ENCODE data around the gene TBX6.
"Not testable (repeated sequence)": the region's sequence is repeated elsewhere in the genome, so short reads cannot be mapped to it uniquely, and the experiment has no call there.

Gene TBX6, protein sequence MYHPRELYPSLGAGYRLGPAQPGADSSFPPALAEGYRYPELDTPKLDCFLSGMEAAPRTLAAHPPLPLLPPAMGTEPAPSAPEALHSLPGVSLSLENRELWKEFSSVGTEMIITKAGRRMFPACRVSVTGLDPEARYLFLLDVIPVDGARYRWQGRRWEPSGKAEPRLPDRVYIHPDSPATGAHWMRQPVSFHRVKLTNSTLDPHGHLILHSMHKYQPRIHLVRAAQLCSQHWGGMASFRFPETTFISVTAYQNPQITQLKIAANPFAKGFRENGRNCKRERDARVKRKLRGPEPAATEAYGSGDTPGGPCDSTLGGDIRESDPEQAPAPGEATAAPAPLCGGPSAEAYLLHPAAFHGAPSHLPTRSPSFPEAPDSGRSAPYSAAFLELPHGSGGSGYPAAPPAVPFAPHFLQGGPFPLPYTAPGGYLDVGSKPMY

DNA sequence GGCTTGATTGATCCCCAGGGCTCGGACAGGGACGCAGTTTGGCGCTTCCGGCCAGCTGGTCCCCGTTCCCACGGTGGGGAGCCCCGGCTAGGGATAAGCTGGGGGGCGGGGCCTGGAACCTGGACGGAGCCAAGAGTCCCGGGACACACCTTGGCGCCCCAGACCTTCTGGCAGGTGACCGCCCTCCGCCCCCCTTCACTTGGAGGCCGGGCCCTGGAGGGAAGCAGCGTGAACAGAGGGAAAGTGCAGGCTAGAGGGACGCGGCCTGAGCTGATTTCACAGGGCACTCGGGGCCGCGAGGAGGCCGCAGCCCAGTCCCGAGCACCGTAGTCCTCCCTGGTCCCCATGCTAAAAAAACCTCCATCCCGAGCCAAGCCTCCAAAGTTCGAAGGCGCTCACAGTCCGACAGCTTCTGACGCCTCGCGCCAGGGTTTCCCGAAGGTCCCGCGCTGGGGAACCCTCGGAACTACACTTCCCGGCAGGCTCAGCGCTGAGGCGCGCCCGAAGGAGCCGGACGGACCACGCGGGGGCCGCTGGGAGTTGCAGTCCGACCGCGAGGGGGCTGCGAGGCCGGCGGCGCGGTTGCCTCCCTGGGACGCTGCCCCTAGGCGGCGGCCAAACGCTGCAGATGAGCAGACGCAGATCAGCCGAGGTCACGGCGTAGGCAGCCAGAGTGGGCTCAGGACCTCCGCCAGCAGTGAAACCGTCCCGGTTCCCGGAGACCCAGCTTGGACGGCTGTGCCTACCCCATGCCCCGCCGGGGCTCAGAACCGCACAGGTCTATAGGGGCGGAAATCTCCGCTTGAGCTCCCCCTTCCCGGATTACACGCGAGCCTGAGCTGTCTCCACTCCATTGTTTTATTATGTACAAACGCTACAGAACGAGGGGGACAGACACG is at the start of gene TBX6:
TBX6 (minus strand) TSS at position 451 of the 899 bp plus-strand sequence. CDS start 731 bp downstream, outside the sequence.
- peak; percentile 83 to 90 for DNase-seq

DNA sequence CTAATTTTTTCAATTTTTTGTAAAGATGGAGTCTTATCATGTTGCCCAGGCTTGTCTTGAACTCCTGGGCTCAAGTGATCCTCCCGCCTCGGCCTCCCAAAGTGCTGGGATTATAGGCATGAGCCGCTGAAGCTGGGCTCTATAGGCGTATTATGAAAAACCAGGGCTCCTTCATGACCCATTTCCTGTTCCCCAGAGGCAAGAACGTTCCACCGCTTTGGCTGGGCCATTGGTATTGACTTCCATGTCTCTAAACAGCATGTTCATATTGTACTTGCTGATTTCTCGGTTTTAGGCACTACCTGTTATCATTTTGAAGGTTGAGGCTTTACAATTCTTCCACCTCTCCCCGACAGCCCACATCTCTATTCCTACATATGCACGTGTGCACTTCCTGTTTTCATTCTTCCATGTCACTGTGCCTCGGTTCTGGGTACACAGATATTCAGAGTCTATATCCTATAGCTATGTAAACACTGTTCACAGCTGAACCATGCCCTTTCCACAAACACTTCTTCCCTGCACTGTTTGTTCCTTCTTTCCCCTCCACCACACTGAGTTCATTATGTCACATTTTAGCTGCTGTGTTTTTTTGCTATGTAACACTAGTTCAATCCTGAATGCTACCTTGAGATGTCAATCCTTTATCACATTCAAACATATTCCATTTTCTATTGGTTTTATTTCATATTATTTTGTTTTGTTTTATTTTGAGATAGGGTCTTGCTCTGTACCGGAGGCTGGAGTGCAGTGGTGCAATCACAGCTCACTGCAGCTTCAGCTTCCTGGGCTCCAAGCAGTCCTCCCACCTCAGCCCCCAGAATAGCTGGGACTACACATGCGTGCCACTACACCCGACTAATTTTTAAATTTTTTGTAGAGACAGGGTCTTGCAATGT is 48.1 kb upstream of the TBX6 start:
- no peak for DNase-seq

DNA sequence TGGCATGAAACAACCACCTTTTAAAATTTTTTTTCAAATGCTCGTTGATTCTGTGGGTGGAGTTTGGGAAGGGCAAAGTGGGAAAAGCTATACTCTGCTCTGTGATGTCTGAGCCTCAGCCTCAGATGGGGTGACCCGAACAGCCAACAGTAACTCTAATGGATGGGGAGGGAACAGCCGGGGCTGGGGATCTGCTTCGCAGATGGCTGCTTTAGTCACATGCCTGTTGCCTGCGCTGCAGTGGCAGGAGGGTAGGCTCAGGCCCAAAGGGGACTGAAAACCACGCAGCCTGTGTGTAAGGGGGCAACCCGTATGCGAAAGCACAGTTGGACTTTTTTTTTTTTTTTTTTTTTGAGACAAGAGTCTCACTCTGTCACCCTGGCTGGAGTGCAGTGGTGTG is 46.2 kb upstream of the TBX6 start:
- DNase-seq: no peak

DNA sequence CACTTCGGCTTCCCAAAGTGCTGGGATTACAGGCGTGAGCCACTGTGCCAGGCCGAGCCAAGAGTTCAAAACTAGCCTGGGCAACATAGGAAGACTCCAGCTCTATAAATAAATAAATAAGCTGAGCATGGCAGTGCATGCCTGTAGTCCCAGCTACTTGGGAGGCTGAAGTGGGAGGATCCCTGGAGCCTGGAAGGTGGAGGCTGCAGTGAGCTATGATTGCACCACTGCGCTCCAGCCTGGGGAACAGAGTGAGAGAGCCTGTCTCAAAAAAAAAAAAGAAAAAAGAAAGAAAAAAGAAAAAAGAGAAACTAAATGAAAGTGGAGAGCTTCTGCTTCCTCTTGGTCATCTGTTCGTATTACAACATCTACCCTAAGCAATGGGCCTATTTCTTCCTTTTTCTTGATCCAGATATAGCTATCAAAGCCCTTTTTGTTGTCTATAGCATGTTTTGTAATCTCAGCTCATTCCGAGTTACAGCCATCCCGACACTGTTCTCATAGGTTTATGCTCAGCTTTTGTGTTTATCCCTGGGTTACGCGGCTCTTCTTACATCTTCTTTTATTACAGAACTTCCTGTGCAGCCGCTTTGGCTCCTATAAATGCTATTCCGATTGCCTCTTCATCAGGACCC is 45.4 kb upstream of the TBX6 start:
- DNase-seq: no peak

DNA sequence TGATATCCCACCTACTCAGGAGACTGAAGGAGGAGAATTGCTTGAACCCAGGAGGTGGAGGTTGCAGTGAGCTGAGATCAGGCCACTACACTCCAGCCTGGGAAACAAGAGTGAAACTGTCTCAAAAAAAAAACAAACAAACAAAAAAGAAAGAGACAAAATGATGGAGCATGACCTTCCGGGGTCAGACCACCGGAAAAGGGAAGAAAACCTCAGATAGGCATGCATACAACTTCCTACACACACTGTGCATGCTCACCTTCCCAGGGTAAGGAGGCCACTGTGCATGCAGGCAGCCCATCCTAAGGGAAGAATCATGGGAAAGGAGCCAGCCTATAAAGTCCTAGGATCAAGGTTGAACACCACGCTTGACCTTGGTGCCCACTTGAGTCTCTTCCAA is 40.9 kb upstream of the TBX6 start:
- no peak for DNase-seq

DNA sequence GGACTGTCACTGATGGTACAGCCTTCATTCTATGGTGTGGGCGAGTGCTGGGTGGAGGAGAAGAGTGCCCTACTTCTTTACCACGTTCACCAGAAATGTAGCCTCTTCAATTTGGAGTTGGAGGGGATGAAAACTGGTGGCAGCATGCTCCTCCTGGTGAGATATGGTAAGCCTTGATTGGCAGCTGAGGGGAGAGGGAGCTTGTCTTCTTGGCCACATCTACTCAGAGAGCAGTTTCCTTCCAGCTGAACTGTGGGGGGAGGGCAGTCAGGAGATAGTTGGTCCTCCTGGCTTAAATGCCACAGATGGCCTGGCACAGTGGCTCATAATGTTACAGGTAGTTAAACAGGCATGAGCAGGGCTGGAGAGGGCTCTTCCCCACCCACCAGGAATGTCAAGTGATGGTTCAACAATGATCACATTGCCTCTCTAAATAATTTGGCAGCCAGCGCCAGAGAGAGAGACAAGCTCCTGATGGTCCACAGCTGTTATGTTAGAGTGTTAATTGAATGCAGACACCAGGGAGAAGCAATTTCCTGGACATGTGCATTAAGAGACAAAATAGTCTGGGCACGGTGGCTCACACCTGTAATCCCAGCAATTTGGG is 40.2 kb upstream of the TBX6 start:
- DNase-seq: no peak

DNA sequence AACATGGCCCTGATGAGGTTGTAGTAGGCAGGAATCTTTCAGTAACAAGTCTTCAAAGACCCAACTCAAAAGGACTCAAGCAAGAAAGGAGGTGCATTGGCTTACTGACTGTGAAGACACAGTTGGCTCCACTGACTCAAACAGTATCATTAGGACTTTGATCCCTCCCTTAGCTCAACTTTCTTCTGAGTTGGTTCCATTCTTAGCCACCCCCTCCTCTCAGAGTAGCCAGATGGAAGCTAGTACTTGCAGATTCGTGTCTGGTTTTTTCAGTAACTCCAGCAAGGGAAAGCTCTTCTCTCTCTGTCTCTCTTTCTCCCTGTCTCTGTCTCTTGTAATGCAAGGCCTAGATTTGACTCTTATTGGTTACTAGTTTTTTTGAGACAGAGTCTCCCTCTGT is 36.3 kb upstream of the TBX6 start:
- DNase-seq: no peak

DNA sequence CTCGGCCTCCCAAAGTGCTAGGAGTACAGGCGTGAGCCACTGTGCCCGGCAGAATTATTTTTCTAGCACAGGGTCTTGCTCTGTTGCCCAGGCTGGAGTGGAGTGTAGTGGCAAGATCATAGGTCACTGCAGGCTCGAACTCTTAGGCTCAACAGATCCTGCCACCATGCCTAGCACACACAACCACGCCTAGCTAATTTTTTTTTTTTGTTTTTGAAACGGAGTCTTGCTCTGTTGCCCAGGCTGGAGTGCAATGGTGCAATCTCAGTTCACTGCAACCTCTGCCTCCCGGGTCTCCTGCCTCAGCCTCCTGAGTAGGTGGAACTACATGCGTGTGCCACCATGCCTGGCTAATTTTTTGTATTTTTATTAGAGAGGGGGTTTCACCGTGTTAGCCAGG is 34.0 kb upstream of the TBX6 start:
- not testable (repeated sequence) for DNase-seq

DNA sequence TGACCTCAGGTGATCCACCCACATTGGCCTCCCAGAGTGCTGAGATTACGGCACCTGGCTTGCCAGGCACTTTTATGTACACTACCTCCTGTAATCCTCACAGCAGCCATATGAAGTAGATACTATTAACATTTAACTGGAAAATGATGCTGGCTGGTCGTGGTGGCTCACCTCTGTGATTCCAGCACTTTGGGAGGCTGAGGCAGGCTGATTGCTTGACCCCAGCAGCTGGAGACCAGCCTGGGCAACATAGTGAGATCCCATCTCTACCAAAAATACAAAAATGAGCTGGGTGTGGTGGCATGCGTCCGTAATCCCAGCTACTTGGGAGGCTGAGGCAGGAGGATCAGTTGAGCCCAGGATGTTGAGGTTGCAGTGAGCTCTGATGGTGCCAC is 33.3 kb upstream of the TBX6 start:
- DNase-seq: no peak

DNA sequence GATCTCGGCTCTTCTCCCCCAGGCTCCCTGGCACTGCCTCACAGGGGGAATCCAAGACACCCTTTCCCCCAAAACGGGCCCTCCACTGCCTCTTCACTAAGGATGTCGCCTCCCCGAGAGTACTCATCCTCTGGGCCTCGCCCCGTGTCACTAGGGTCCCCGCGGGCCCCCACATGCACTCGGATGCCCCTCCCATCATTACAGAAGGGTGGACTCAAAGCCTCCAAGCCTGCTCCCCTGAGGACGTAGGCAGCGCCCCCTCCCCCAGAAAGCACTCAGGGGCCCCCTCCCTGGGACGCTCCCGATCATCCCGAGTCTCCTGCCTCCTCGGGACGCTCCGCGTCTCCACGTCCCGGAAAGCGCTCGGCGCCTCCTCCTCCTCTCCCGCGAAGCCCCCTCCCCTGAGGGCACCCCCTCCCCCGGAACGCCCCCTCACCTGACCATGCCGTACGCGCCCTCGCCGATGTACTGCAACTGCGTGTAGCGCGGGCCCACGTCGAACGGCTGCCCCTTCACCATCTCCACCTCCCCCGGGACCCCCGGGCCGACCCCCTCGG is 31.0 kb upstream of the TBX6 start:
- DNase-seq: no peak

DNA sequence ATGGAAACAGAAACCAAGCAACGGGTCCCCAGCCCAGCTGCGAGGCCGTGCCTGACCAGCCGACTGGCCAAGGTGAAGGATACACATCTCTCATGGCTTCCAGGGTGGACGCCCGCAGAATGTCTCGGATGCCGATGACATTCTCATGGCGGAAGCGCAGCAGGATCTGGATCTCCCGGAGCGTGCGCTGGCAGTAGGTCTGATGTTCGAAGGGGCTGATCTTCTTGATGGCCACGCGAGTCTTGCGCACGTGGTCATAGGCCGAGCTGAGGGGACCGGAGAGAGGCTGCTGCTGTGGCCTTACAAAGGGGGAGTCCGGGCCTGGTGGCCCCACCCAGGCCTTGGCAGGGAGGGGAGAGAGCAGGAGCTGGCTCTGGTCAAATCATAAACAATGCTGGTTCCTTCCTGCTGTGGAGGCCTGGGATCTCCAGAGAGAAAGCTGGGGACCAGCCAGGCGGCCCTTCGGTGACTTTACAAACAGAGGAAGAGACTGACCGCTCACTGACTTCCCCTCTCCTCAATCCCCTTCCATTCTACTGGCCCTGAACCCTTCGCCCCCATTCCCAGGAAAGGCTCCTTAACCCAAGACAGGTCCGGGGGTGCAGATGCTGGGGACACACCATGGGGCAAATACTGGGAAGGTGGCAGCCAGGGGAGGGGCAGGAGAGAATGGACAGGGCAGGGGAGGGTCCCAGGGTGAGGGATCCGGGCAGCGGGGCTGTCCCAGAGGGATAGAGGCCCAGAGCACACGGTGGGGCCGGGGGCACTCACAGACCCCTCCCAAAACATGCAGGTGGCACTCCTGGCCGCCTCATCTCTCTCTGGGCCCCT is 30.2 kb upstream of the TBX6 start:
- DNase-seq: peak; percentile 12 to 17

DNA sequence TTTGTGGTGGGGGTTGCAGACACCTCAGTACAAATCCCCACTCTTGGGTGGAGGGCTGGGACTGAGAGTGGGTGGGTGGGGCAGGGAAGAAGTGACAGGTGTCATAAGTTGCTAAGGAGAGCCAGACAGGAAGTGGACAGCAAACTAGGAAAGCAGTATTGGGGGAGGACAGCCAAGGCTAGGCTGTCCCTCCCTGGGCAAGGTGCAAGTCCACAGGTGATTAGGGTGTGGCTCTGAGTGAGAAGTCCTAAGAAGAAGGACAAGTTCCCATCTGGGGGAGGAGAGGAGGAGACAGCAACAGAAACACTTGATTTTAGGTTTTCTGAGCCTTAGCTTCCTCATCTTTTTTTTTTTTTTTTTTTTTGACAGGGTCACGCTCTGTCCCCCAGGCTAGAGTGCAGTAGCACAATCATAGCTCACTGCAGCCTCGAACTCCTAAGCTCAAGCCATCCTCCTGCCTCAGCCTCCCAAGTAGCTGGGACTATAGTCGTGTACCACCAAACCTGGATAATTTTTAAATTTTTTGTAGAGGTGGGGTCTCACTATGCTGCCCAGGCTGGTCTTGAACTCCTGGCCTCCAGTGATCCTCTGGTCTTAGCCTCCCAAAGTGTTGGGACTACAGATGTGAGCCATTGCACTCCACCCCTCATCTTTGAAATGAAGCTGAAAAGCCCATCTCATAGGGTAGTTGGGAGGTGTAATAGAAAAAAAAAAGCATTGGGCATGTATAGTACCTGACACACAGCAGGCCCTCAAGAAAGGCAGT is 28.8 kb upstream of the TBX6 start:
- no peak for DNase-seq

DNA sequence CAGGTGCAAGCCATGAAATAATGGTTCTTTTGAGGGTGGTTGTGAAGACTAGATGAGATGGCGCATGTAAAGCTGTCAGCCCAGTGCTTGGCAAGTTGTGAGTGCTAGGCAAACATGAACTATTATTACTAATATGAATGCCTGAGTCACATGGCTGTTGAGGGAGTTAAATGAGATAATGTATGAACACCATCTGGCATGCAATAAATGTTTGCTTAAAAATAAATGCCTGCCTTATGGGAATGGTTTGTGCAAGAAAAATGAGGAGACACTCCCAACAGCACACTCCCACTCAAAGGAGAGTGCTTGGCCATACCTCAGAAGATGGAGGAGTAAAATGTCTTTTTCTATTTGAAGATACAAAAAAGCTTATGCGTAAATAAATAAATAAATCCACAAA is 27.7 kb upstream of the TBX6 start:
- no peak for DNase-seq

DNA sequence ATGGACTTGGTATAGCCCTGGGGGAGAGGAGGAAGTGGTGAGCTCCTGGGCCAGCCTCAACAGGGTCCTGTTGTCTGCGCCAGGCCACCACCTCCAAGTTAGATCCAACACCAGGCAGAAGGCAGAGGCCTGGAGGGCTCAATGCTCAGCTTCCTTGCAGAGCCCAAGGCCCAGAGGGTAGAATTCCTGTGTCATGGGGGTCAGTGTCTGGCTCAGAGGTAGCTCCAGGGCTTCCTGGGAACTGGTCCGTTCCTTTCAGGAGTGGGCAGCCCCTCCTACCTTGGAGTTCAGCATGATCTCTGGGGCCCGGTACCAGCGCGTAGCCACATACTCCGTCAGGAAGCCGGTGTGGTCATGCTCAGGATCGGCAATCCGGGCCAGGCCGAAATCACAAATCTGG is 26.0 kb upstream of the TBX6 start:
- no peak for DNase-seq

DNA sequence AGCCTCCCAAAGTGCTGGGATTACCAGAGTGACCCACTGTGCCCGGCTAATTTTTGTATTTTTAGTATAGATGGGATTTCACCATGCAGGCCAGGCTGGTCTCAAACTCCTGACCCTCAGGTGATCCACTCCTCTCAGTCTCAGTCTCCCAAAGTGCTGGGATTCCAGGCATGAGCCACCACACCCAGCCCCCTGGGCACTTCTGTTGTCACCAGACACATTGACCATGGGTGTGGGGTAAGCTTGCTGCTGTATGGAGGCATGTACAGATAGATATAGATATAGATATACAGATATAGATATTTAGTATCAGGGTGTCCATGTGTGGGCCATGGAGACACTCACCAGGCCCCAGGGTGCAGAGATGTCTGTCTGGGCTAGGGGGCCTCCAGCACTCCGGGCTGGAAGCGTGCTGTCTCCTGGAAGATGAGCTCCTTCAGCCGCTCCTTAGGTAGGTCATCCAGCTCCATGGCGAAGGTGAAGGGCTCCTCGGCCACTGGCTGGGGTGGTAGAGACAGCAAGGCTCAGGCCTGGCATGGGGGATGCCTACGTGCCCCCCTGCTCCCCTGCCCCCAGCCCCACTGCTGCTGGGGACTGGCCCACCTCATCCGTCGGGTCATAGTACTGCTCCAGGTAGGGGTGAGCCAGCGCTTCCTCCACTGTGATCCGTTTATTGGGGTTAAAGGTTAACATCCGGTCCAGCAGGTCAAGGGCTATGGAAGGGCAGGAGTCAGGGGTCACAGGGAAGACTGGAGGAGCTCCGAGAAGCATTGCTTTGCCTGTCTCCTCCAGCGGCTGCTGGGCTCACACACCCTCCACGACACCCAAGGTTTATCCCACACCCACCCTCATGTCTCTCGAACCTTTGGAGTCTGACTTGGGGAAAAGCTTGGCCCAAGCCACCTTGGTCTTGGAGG is 24.8 kb upstream of the TBX6 start:
- no peak for DNase-seq

DNA sequence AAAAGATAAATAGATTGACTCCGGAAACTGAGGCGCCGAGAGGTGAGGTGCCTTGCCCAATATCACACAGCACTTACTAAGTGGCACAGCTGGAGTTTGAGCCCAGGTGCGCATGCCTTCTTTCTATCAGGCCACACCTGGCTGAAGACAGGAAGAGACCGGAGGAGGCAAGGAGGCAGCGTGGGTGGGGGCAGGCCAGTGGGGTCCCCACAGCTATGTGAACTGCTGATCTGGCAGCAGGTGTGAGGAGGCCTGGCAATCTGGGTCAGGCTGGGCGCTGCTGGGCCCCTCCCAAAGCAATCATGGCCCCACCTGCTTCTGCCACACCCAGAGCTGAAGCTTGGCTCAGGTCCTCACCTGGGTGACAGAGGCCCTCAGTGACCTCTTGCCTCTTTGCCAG is 23.5 kb upstream of the TBX6 start:
- DNase-seq: no peak

DNA sequence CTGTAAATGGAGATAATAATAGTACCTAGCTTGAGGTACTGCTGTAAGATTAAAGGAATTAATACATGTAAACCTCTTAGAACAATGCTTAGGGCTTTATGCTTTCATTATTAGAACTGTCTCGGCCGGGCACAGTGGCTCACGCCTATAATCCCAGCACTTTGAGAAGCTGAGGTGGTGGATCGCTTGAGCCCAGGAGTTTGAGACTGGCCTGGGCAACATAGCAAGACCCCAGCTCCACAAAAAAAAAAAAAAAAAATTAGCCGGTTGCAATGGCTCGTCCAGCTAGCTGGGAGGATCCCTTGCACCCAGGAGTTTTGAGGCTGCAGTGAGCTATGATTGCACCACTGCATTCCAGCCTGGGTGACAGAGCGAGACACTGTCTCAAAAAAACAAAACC is 23.1 kb upstream of the TBX6 start:
- not testable (repeated sequence) for DNase-seq

DNA sequence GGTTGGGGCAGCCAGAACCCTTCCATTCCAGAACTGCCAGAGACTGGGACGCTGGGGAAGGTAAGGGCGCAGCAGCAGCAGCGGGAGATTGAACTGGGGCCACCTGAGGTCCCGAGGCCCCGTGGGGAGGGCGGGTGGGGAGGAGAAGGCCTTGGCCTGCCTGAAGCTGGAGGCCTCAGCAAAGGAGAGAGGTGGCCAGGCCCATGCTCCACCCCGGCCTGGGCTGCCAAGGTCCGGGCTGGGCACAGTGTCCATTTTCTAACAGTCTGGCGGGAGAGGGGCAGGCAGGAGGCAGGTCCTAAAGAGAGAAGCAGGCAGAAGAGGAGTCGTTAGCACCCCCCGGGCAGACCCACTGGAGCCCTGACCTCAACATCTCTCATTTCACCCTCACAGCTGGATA is 22.7 kb upstream of the TBX6 start:
- no peak for DNase-seq

All from hippocampal formation (tissue), 2 donors.